Coronary artery (tissue), 2 donors: ENCODE measurements around the gene MYO1E.
A peak's percentile ranks its signal among the peaks of the same experiment; 100 is the strongest.
"Not testable (repeated sequence)": the region's sequence is repeated elsewhere in the genome, so short reads cannot be mapped to it uniquely, and the experiment has no call there.

Experiments used
- DNase-seq: peaks from one replicate; pipeline ENCODE4 v3.0.0-alpha.2; 2017; ENCODE audit warnings: low spot score
- H3K27ac ChIP-seq, 2 donors: fragments of 200-600 bp; sonication (generic); one replicate each; pipeline ENCODE4 v1.5.1; 2016 to 2019
- H3K4me3 ChIP-seq: fragments of 200-600 bp; sonication (generic); 2 replicates; pipeline ENCODE4 v1.5.1; 2016; ENCODE audit warnings: mild to moderate bottlenecking, moderate library complexity
- TF ChIP-seq, protein P1 (sequence below): fragments of 200-600 bp; sonication (generic); IDR thresholded peaks from one replicate; pipeline ENCODE4 v1.5.1; 2019; ENCODE audit warnings: antibody characterized with exemption

Gene MYO1E

DNA sequence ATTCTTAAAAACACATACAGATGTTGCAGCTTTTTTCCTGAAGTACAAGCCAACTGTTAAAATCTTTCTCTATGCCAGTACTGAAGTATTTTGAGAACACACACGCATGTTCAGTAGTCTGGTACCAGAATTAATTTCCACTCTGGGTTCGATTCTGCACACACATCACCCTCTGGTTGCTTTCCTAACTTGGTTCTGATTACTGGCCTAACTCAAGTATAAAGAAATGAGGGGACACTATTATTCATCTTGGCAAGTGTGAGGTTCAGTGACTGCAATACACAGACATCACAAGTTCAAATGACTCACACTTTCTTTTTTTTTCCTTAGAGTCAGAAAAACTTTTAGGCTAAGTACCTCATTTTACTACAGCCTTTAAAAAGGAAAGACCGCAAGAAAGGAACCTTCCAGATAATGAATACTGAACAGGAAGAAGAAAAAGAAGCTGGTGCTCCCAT lies 203.4 kb downstream of the MYO1E start:
- Histone ChIP-seq H3K4me3 (no peak overlapping the region), H3K27ac (peak overlapping the region; percentile 70 to 82)
- no peak for DNase-seq
- TF ChIP-seq, protein P1, sequence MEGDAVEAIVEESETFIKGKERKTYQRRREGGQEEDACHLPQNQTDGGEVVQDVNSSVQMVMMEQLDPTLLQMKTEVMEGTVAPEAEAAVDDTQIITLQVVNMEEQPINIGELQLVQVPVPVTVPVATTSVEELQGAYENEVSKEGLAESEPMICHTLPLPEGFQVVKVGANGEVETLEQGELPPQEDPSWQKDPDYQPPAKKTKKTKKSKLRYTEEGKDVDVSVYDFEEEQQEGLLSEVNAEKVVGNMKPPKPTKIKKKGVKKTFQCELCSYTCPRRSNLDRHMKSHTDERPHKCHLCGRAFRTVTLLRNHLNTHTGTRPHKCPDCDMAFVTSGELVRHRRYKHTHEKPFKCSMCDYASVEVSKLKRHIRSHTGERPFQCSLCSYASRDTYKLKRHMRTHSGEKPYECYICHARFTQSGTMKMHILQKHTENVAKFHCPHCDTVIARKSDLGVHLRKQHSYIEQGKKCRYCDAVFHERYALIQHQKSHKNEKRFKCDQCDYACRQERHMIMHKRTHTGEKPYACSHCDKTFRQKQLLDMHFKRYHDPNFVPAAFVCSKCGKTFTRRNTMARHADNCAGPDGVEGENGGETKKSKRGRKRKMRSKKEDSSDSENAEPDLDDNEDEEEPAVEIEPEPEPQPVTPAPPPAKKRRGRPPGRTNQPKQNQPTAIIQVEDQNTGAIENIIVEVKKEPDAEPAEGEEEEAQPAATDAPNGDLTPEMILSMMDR = no peak

GRCh38 chr15:59168536-59168935 lies 204.1 kb downstream of the MYO1E start:
- TF ChIP-seq, protein P1 = no peak
- Histone ChIP-seq H3K27ac (peak overlapping the region; percentile 70 to 82), H3K4me3 (no peak overlapping the region)
- DNase-seq = no peak

GRCh38 chr15:59166601-59167265 lies 205.9 kb downstream of the MYO1E start:
- no peak for DNase-seq
- H3K27ac ChIP-seq = peak overlapping the region in 1 of 2 donors; percentile 2
- no peak overlapping the region for H3K4me3 ChIP-seq
- TF ChIP-seq, protein P1 = no peak

DNA sequence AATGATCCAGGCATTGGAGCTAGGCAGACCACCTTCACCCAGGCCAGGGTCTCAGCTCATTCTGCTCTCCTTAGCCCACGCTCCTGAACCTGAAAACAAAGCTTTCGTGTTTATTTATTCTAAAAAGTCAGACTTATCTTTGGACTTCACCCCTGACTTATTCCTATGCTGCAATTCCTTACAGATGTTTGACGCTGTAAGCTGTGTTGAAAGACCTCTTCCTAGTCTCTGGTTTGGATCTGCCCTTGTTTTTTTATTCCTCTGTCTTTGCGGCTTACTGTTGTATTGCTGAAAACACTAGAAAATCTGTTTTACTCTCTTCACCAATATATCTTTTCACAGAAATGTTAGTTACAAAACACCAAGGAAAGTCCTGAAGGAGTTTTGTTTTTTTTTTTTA lies 206.5 kb downstream of the MYO1E start:
- Histone ChIP-seq H3K4me3 (no peak overlapping the region), H3K27ac (no peak overlapping the region)
- DNase-seq = no peak
- TF ChIP-seq, protein P1 = no peak

DNA sequence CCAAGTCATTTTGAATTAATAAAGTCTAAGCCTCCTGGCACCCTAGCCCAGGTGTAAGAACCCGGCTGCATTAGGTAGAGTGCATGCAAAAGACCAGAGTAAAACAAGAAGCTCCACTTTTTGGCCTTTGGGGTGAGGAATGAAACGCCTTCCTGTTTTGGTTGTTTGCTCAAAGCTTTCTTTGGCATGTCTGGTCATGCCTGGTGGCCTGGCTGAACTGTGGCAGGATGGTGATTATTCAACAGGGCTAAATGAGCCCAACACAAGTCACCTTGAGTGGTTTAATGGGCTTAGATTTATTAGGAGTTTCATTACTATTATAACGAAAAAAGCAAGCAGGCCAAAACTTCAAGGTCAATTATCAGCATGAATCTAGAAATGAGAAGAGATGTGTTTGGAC lies 206.9 kb downstream of the MYO1E start:
- no peak overlapping the region for H3K4me3 ChIP-seq
- DNase-seq = no peak
- TF ChIP-seq, protein P1 = no peak
- H3K27ac ChIP-seq = no peak overlapping the region

GRCh38 chr15:59162080-59162479 lies 210.6 kb downstream of the MYO1E start:
- not testable (repeated sequence) for H3K27ac ChIP-seq, DNase-seq, H3K4me3 ChIP-seq

DNA sequence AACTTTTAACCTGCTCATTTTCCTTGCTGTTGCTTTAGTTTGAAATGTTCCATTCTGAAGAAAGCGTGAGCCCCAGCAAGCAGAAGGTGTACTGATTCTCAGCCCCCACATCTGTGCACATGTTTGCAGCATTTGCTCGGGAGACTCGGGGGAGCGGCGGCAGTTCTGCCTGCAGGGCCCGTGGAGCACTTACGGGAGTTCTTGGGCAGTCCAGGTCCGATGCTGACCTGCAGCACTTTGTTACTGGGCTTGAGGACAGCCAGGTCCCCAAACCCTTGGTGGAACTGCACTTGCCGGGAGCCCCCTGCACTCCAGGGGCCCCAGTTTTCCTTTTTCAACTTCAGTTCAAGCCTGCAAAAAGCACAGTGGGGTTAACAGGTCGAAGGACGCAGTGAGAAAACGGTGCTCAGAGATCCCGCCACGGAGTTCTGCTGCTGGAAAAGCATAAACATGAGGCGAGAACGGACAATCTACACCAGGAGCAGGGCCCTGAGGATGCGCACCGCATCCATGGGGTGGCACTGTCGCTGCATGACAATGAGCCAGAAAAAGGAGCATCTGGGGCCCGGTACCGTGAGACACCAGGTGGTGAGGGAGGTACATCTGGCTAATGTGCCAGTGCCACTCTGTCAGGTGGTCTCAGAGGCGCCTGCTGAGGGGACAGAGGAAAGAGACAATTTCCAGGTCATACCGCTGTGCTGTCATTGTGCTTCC lies 211.6 kb downstream of the MYO1E start:
- no peak overlapping the region for H3K4me3 ChIP-seq
- TF ChIP-seq, protein P1 = no peak
- H3K27ac ChIP-seq = no peak overlapping the region
- DNase-seq = no peak
